PFSK-1 (cell line): ENCODE results near the gene GCH1.

Experiments used
- FOXP2 ChIP-seq: optimal IDR thresholded peaks from 2 replicates; pipeline ENCODE3; 2011; ENCODE audit warnings: borderline replicate concordance, control low read depth, inconsistent platforms; ENCODE audit not compliant: insufficient read depth; ENCODE audit errors: extremely low read length, extremely low read depth
- POLR2AphosphoS5 ChIP-seq: IDR thresholded peaks from 2 replicates; pipeline ENCODE4 v1.6.1; 2012; ENCODE audit warnings: low read depth, mild to moderate bottlenecking, control low read depth, low read length, moderate library complexity
- REST ChIP-seq, 2 experiments: IDR thresholded peaks; 2 replicates each; pipeline versions ENCODE4 v1.6.1 to v1.8.0; 2011 to 2012; ENCODE audit warnings: low read depth in 2 of 2, low read length in 2 of 2, control low read depth in 1 of 2, inconsistent platforms in 1 of 2, mild to moderate bottlenecking in 1 of 2, moderate library complexity in 1 of 2; ENCODE audit not compliant: insufficient read depth in 1 of 2
- SIN3A ChIP-seq: IDR thresholded peaks from 2 replicates; pipeline ENCODE4 v1.6.1; 2012; ENCODE audit warnings: mild to moderate bottlenecking, low read length, moderate library complexity, borderline replicate concordance; ENCODE audit not compliant: insufficient read depth
- TAF1 ChIP-seq: IDR thresholded peaks from 2 replicates; pipeline ENCODE4 v1.6.1; 2012; ENCODE audit warnings: low read length, control low read depth, borderline replicate concordance; ENCODE audit not compliant: insufficient read depth

GRCh38 chr14:54840336-54840735 lies 62.3 kb downstream of the GCH1 start:
- TF ChIP-seq TAF1 (no peak), REST (IDR thresholded peaks at IDR 0.05; ENCODE audit: insufficient read depth in 1 of 2, low read depth in 2 of 2, low read length in 2 of 2) (no peak), POLR2AphosphoS5 (no peak), FOXP2 (no peak), SIN3A (no peak)
